COLO668 (cell line): ENCODE data around the gene MSH4.
"Not testable (repeated sequence)": the region's sequence is repeated elsewhere in the genome, so short reads cannot be mapped to it uniquely, and the experiment has no call there.

ENCODE experiments used
- DNase-seq: peaks from one replicate; lab custom pipeline; 2025; ENCODE audit not compliant: unreplicated experiment; lab: John Stamatoyannopoulos, UW

Gene MSH4

DNA sequence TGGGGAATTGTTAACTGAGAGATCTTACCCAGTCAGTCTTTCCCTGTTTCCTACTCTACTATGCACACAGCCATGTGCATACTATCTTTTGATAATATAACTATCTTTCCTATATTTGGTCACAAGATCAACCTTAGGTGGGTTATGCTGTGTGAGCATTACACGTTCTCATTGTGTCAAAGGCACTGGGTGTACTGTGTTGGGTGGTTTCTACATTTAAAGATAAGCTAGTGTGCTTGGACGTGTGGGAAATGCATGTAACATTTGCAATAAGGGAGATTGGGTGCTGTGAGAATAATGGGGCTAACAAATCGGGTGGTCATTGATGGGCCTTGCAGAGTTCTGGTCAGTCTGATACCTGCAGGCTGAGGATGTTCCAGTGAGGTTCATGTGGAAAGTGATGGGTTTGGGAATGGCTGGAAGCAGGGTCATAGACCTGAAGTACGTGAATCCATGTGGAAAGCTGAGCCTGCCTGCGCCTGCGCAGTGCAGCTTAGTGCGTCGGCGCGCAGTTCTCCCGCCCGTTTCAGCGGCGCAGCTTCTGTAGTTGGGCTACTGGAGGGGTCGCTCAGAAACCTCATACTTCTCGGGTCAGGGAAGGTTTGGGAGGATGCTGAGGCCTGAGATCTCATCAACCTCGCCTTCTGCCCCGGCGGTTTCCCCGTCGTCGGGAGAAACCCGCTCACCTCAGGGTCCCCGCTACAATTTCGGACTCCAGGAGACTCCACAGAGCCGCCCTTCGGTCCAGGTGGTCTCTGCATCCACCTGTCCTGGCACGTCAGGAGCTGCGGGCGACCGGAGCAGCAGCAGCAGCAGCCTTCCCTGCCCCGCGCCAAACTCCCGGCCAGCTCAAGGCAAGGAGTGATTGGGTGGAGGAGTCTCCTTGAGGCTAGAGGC, at the start of gene MSH4:
Gene MSH4, plus strand, starts transcription at position 507 of the 897 bp plus-strand sequence. Its CDS starts 104 bp downstream, at position 611.
- DNase-seq, result no peak

DNA sequence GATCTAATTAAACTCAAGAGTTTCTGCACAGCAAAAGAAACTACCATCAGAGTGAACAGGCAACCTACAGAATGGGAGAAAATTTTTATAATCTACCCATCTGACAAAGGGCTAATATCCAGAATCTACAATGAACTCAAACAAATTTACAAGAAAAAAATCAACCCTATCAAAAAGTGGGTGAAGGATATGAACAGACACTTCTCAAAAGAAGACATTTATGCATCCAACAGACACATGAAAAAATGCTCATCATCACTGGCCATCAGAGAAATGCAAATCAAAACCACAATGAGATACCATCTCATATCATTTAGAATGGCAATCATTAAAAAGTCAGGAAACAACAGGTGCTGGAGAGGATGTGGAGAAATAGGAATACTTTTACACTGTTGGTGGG, 39.5 kb upstream of the MSH4 start:
- not testable (repeated sequence) for DNase-seq

DNA sequence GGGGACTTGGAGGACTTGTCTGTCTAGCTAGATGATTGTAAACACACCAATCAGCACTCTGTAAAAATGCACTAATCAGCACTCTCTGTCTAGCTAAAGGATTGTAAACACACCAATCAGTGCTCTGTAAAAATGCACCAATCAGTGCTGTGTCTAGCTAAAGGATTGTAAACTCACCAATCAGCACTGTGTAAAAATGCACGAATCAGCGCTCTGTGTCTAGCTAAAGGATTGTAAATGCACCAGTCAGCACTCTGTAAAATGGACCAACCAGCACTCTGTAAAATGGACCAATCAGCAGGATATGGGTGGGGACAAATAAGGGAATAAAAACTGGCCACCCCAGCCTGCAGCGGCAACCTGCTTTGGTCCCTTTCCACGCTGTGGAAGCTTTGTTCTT, 38.1 kb upstream of the MSH4 start:
- DNase-seq, result not testable (repeated sequence)

DNA sequence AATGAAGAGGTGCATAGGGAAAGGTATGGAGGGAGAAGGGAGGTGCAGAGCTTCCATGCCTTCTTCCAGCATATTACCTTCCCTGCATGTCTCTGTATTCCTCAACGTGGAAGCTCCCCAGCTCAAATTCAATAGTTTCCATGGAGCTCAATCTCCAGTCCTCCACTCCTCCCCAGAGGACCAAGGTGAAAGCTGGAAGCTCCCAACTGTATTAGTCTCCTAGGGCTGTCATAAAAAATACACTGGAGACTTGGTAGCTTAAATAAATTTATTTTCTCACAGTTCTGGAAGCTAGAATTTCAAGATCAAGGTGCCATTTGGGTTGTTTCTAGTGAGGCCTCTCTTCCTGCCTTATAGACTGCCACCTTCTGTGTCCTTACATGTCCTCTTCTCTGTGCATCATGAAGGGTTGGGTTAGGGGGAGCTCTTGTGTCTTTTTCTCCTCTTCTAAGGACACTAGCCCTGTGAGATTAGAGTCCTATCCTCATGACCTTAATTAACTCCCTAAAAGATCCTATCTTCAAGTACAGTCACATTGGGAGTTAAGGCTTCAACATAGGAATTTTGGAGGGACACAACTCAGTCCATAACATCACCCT, 32.5 kb upstream of the MSH4 start:
- DNase-seq, result no peak

DNA sequence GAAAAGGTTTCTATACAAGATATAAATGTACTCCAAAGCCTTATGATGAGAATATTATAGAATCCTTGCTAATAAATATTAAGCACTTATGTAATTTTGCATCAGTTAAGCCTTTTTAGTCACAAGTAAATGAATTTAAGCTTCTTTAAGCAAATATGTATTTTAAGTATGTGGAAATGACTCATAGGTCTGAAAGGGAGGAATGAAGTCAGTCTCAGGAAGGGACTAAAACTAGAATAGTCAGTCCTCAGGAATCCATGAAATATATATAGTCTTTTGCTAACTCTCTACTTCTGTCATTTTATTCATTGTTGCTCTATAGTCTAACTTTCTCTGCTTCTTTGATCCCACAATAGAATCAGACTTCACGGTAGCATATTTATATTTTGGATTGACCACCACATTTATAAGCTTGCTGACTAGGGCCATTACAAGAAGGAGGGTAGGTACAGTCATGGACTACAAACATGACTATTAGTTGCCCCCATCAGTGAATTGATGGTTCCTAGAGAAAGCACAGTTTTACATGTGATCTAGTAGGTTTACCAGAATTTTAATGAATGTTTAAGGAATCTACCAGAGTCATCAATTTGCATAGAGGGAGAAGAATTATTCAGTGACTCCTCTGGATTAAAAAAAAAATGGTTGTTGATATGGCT, 30.9 kb upstream of the MSH4 start:
- DNase-seq, result no peak

DNA sequence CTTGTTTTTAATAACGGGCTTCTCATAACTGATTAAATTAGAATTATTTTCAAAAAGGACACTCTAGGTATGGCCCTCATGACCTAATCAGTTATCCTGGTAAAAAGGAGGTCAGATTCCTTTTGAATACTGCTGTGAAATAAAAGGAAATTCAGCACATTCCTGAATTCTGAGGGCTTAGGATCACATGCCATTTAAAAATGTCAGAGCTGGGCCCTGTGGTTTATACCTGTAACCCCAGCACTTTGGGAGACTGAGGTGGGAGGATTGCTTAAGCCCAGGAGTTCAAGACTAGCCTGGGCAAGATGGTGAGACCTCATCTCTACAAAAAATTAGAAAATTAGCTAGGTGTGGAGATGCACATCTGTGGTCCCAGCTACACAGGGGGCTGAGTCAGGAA, 28.7 kb upstream of the MSH4 start:
- DNase-seq, result no peak

DNA sequence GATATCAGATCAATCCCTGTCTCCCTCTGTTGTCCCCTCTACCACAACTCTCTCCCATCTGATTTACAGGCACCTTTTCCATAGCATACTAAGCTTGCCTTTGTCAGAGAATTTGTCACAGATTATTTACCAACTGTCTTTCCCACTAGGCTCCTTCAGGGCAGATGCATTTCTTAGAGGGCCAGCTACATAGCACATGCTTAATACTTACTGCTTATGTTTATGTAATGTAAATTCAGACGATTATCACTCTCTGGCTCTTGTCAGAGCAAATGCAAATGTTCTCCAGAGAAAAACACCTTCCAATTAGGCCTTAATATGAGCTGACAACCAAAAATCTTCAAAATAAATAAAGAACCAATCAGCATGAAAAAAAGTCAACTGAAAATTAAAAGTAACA, 25.9 kb upstream of the MSH4 start:
- no peak for DNase-seq

DNA sequence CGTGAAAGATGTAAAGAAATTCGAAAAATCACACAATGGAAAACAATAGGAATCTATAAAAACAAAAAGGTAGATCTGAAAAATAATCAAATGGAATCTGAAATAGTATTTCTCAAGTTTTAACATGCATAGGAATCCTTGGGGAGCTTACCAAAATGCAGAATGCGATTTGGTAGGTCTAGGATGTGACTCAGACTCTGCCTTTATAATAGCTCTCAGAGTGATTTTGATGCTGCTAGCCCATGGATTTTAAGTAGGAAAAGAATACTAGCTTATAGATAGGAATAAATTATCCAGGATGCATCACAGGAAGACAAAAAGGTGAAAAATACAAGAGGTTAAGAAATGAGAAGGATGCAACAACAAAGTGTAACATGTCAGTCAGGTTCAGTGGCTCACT, 24.7 kb upstream of the MSH4 start:
- no peak for DNase-seq

DNA sequence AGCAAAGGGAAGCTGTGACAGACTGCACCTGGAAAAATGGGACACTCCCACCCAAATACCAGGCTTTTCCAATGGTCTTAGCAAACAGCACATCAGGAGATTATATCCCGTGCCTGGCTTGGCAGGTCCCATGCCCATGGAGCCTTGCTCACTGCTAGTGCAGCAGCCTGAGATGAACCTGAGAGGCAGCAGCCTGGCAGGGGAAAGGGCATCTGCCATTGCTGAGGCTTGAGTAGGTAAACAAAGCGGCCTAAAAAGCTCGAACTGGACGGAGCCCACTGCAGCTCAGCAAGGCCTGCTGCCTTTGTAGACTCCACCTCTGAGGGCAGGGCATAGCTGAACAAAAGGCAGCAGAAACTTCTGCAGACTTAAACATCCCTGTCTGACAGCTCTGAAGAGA, 18.9 kb upstream of the MSH4 start:
- not testable (repeated sequence) for DNase-seq

DNA sequence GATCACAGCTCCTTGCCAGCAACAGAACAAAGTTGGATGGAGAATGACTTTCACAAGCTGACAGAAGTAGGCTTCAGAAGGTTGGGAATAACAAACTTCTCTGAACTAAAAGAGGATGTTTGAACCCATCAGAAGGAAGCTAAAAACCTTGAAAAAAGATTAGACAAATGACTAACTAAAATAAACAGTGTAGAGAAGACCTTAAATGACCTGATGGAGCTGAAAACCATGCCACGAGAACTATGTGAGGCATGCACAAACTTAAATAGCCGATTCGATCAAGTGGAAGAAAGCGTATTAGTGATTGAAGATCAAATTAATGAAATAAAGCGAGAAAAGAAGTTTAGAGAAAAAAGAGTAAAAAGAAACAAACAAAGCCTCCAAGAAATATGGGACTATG, 18.0 kb upstream of the MSH4 start:
- DNase-seq, result not testable (repeated sequence)

DNA sequence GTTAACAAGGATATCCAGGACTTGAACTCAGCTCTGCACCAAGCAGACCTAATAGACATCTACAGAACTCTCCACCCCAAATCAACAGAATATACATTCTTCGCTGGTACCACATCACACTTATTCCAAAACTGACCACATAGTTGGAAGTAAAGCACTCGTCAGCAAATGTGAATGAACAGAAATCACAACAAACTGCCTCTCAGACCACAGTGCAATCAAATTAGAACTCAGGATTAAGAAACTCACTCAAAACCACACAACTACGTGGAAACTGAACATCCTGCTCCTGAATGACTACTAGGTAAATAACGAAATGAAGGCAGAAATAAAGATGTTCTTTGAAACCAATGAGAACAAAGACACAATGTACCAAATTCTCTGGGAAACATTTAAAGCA, 16.5 kb upstream of the MSH4 start:
- DNase-seq, result not testable (repeated sequence)

DNA sequence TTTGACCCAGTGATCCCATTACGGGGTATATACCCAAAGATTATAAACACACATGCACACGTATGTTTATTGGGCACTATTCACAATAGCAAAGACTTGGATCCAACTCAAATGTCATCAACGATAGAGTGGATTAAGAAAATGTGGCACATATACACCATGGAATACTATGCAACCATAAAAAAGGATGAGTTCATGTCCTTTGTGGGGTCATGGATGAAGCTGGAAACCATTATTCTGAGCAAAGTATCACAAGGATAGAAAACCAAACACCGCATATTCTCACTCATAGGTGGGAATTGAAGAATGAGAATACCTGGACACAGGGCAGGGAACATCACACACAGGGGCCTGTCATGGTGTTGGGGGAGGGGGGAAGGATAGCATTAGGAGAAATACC, 12.8 kb upstream of the MSH4 start:
- DNase-seq, result not testable (repeated sequence)

DNA sequence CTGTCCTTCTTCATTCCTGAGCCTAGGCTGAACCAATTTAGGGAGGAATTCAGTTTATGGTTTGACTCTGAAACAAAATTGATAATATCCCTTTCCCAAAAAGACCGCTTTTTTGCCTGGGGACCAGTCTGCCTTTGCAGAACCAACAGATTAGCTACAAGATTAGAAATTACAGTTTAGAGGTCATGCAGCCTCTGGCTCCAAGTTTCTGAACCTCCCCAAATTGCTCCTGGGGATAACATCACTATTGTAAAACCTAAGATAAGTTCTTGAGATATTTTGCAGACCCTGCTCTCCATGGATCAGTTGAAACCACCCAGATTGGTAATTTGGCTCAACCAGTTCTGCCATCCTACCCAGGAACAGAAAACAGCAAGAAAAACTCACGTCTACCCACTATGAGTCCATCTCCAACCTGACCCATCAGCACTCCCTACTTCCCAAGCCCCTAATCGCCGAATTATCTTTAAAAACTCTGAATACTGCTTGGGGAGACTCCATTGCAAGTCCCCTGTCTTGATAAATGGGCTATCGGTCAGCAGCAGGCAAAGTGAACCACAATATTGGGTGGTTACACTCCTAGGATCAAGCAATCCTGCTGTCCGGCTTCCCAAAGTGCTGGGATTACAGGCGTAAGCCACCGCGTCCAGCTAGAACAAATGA, 11.2 kb upstream of the MSH4 start:
- no peak for DNase-seq

DNA sequence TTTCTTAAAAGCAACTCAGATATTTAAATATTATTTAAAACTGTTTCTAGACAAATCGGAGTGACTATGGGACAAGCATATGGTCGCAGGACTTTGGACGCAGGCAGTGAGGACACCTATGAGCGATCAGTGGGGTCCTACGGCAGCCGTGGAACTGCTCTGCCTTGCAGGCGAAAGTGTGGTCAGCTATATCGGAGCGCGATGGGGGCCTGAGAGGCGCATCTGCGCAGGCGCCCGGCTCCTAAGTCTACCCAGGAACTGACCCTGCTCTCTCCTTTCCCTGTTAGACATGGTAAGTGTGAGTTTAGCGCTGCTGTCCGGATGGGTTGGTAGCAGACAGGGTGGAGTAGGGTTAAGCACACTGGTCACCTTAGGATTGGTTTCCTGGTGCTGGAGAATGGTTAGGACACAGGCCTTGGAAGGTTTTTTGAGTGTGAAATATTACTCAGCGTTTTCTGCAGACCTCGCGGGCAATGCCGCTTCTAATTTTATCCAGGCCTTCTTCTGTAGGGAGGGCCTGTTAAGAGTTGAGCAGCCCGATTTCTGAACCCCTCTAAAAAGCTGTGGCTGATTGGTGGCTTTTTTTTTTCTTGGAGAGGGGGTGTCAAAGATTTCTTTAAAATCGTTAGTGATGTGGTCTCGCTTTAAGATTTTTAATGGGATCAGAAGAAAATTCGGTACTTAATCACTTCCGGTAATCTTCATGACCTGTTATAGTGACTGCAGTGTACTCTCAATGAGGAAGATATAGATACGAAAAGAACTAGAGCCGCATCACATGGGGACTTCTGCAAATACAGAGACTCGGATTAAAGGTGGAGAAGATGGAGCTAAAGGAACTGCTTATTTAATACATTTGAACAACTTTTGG, 10.5 kb upstream of the MSH4 start, which contains the start of gene RABGGTB:
Gene RABGGTB, plus strand, starts transcription at position 274 of the 871 bp plus-strand sequence. Its CDS starts 16 bp downstream, at position 290.
- peak; percentile 99 for DNase-seq

DNA sequence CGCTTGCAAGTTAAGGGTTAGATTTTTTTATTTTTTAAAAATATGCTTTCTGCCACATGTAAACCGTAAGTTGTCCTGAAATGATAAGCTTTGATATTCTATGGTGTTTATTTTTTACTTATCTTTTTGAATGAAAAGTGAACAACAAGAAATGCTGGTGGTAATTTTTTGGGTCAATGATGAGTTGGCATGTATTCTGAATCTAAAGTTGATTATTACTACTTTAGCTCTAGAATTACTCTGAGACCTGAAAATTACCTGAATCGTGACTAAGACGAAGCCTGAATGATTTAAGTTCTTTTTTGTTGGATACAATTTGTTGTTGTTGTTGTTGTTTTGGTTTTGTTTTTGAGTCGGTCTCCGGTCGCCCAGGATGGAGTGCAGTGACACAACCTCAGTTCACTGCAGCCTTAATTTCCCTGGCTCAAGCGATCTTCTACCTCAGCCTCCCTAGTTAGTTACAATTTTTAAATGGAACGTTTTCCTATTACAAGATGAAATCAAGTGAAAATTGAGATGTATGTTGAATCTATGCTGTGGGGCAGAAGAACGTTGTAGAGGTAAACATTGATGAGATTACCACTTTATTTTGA, 9.7 kb upstream of the MSH4 start:
- DNase-seq, result no peak

DNA sequence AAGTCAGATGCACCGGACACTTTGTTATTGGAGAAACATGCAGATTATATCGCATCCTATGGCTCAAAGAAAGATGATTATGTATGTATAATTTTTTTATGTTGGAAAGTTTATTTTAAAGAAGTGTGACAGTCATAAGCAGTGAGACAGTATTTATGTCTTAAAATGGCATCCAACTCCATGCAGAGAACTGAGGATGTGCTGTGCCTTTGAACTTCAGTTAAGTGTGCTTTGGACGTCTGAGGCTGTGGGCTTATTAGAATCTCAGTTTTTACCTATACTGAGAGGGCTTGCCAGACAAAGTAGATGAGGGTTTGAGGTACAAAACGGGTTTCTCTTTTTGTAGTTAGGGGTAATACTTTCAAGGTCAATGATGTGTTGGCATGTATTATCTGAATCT, 9.2 kb upstream of the MSH4 start:
- no peak for DNase-seq

DNA sequence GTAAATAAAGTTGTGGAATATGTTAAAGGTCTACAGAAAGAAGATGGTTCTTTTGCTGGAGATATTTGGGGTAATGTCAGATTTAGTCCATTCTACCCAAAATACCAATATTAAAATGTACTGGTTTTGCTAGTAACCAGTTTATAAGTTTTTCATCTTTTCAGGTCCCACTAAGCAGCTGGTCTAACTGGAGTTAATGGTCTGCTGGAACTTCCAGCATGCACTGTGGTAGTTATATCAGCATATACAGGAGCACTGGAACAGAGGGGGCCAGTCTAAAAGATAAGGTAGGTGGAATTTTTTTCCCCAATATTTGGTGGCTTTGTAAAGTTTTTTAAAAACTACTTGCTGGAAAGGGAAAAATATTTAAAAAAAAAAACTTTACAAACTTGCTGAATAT, 6.7 kb upstream of the MSH4 start:
- DNase-seq, result no peak

DNA sequence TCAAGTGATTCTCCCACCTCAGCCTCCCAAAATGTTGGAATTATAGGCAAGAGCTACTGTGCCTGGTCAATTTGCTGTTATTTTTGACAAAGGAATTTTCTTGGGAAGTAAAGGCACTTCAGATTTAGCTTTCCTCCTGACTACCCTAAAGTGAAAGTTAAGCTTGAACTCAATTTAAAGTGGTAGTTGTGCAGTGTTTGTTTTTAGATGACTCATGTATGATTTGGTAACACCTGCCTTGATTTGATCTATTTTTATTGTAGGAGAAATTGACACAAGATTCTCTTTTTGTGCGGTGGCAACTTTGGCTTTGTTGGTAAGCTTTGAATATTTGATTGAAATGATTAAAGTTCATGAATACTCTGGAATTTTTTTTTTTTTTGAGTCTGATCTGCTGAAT, 5.7 kb upstream of the MSH4 start:
- no peak for DNase-seq

DNA sequence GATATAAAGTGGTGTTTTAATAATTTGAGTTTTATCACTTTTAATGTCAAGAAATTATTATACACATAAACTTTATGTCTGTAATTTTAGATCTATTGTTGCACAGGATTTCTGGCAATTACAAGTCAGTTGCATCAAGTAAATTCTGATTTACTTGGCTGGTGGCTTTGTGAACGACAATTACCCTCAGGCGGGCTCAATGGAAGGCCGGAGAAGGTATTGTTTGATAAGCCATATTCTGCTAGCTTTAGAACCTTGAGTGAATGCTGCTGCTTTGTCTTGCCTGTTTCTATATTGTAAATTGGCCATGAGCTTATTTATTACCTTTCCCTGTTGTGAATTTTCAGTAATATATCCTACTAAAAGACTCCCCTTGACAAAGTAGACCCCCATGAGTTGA, 4.6 kb upstream of the MSH4 start:
- no peak for DNase-seq

DNA sequence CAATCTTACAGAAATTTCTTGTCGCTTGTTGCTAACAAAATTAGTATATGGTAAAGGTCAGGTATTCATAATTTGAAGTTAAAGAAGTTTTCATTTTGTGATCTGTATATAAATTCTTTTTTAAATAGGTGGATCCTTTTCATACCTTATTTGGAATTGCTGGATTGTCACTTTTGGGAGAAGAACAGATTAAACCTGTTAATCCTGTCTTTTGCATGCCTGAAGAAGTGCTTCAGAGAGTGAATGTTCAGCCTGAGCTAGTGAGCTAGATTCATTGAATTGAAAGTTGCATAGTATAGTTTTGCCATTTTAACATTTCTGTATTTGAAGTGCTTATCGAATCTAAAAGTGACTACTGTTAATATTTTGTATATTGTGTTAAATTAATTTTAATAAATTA, 2.3 kb upstream of the MSH4 start:
- DNase-seq, result no peak
